ENCODE results near the gene N4BP3.

Gene N4BP3

GRCh38 chr5:178114325-178115135 lies 1.2 kb downstream of the N4BP3 start:
- peaks cover 66% of the 10 kb centered on the region for H3F3A ChIP-seq (ENCODE audit: insufficient read depth)
- peak overlapping the region; percentile 78 for H3K4me2 ChIP-seq (ENCODE audit: low read depth, low read length, poor library complexity, severe bottlenecking)
- H4K20me1 ChIP-seq (ENCODE audit: low read depth, low read length): no peaks in the 10 kb centered on the region
- TF ChIP-seq EZH2phosphoT487 (conservative IDR thresholded peaks at IDR 0.05; ENCODE audit: low read length): no peak
- TF ChIP-seq, protein P1, sequence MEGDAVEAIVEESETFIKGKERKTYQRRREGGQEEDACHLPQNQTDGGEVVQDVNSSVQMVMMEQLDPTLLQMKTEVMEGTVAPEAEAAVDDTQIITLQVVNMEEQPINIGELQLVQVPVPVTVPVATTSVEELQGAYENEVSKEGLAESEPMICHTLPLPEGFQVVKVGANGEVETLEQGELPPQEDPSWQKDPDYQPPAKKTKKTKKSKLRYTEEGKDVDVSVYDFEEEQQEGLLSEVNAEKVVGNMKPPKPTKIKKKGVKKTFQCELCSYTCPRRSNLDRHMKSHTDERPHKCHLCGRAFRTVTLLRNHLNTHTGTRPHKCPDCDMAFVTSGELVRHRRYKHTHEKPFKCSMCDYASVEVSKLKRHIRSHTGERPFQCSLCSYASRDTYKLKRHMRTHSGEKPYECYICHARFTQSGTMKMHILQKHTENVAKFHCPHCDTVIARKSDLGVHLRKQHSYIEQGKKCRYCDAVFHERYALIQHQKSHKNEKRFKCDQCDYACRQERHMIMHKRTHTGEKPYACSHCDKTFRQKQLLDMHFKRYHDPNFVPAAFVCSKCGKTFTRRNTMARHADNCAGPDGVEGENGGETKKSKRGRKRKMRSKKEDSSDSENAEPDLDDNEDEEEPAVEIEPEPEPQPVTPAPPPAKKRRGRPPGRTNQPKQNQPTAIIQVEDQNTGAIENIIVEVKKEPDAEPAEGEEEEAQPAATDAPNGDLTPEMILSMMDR (IDR thresholded peaks at IDR 0.05; ENCODE audit: insufficient read depth, low read length, poor library complexity, severe bottlenecking): no peak
- no peak overlapping the region for H2AFZ ChIP-seq (ENCODE audit: low read depth, low read length, severe bottlenecking)
- H3K9me3 ChIP-seq (ENCODE audit: insufficient read depth, low read length): no peaks in the 10 kb centered on the region
- peaks cover 41% of the 10 kb centered on the region for H3K79me2 ChIP-seq (ENCODE audit: insufficient read depth, low read length)
- H3K27me3 ChIP-seq (ENCODE audit: low read length): no peaks in the 10 kb centered on the region
- peak overlapping the region; percentile 94 for H3K27ac ChIP-seq (ENCODE audit: low read depth, low read length)
- peak overlapping the region; percentile 65 for H3K4me3 ChIP-seq (ENCODE audit: insufficient read depth, low read length, poor library complexity, severe bottlenecking)
- H3K9me2 ChIP-seq (replicated peaks; ENCODE audit: insufficient read depth, low read length): no peaks in the 10 kb centered on the region
- H3K36me3 ChIP-seq (ENCODE audit: low read length): no peaks in the 10 kb centered on the region
- peak overlapping the region; percentile 91 for H3K9ac ChIP-seq (ENCODE audit: low read length)

DNA sequence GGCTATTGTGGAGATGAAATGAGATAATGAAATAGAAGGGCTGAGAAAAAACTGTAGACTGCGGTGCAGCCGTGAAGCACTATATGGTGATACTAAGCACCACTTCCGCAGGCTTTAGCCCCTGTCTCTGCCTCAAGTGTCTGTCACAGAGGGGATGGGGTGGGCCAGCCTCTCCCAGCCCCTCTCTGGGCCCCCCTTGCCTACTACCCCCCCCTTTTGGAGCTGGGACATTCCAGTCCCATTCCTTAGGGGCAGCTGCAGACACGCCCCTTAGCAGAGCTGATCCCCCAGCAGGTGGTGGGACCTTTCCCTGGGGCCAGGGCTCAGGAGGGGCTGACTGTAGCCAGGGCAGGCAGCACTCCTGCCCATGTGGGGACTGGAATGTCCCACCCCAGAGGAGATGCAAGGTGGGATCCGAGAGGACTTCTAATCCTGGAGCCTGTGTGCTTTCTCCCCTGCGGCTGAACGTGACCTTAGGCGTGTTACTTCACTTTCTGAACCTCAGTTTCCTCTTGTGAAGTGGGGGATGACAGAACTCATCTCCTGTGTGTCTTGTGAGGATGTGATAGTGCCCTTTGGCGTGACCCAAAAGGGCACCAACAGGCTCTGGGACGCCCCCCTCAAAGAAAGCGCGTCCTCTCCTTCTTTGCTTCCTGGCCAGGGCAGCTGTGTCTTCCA lies 1.9 kb downstream of the N4BP3 start:
- peaks cover 70% of the 10 kb centered on the region for H3F3A ChIP-seq (ENCODE audit: insufficient read depth)
- H3K9me3 ChIP-seq (ENCODE audit: insufficient read depth, low read length): no peaks in the 10 kb centered on the region
- peak overlapping the region; percentile 94 for H3K27ac ChIP-seq (ENCODE audit: low read depth, low read length)
- no peaks in the 10 kb centered on the region for H4K20me1 ChIP-seq (ENCODE audit: low read depth, low read length)
- H3K4me2 ChIP-seq (ENCODE audit: low read depth, low read length, poor library complexity, severe bottlenecking): peak overlapping the region; percentile 78
- peak overlapping the region; percentile 91 for H3K9ac ChIP-seq (ENCODE audit: low read length)
- TF ChIP-seq, protein P1 (IDR thresholded peaks at IDR 0.05; ENCODE audit: insufficient read depth, low read length, poor library complexity, severe bottlenecking): no peak
- no peak for TF ChIP-seq EZH2phosphoT487 (conservative IDR thresholded peaks at IDR 0.05; ENCODE audit: low read length)
- H3K36me3 ChIP-seq (ENCODE audit: low read length): no peaks in the 10 kb centered on the region
- H3K9me2 ChIP-seq (replicated peaks; ENCODE audit: insufficient read depth, low read length): no peaks in the 10 kb centered on the region
- peak overlapping the region; percentile 65 for H3K4me3 ChIP-seq (ENCODE audit: insufficient read depth, low read length, poor library complexity, severe bottlenecking)
- H3K79me2 ChIP-seq (ENCODE audit: insufficient read depth, low read length): peaks cover 44% of the 10 kb centered on the region
- no peak overlapping the region for H2AFZ ChIP-seq (ENCODE audit: low read depth, low read length, severe bottlenecking)
- H3K27me3 ChIP-seq (ENCODE audit: low read length): no peaks in the 10 kb centered on the region

DNA sequence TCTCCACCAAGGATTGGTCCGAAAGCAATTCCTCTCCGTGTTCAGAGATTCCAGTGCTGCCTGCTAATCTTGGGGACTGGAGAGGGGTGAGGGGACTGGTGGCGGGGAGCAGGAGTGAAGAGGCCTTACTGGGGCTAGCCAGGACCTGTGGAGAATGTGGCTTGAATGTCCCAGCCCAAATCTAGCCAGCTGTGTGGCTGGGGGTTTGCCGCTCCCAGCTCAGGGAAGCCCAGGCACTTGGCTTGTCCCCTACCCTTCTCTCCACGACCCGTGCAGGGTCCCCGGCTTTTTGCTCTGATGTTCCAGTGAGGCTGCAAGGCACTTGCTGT lies 2.4 kb downstream of the N4BP3 start:
- no peaks in the 10 kb centered on the region for H3K9me3 ChIP-seq (ENCODE audit: insufficient read depth, low read length)
- TF ChIP-seq, protein P1 (IDR thresholded peaks at IDR 0.05; ENCODE audit: insufficient read depth, low read length, poor library complexity, severe bottlenecking): no peak
- TF ChIP-seq EZH2phosphoT487 (conservative IDR thresholded peaks at IDR 0.05; ENCODE audit: low read length): no peak
- H3K27me3 ChIP-seq (ENCODE audit: low read length): no peaks in the 10 kb centered on the region
- no peaks in the 10 kb centered on the region for H3K9me2 ChIP-seq (replicated peaks; ENCODE audit: insufficient read depth, low read length)
- peak overlapping the region; percentile 94 for H3K27ac ChIP-seq (ENCODE audit: low read depth, low read length)
- no peak overlapping the region for H2AFZ ChIP-seq (ENCODE audit: low read depth, low read length, severe bottlenecking)
- H3K9ac ChIP-seq (ENCODE audit: low read length): peak overlapping the region; percentile 91
- H3K79me2 ChIP-seq (ENCODE audit: insufficient read depth, low read length): peaks cover 44% of the 10 kb centered on the region
- no peaks in the 10 kb centered on the region for H4K20me1 ChIP-seq (ENCODE audit: low read depth, low read length)
- peaks cover 75% of the 10 kb centered on the region for H3F3A ChIP-seq (ENCODE audit: insufficient read depth)
- no peaks in the 10 kb centered on the region for H3K36me3 ChIP-seq (ENCODE audit: low read length)
- peak overlapping the region; percentile 65 for H3K4me3 ChIP-seq (ENCODE audit: insufficient read depth, low read length, poor library complexity, severe bottlenecking)
- H3K4me2 ChIP-seq (ENCODE audit: low read depth, low read length, poor library complexity, severe bottlenecking): peak overlapping the region; percentile 78

Measured in SU-DHL-6 (cell line).